GM19043 (cell line): ENCODE data around the gene CIAO3.

Experiments used
- ATAC-seq: cut with Tn5 transposase; IDR thresholded peaks from one replicate; pipeline ENCODE4 v1.9.1; 2021; ENCODE audit warnings: low read depth; ENCODE audit not compliant: unreplicated experiment

CIAO3 gene

GRCh38 chr16:725041-725376, 15.8 kb downstream of the CIAO3 start:
- ATAC-seq: no peak

- ATAC-seq: no peak
Measured at GRCh38 chr16:724188-725040, 16.4 kb downstream of the CIAO3 start.

GRCh38 chr16:723695-724094, 17.1 kb downstream of the CIAO3 start:
- ATAC-seq: no peak

- no peak for ATAC-seq
Measured at GRCh38 chr16:722835-723633, 17.8 kb downstream of the CIAO3 start.

GRCh38 chr16:721765-722540, 18.8 kb downstream of the CIAO3 start:
- no peak for ATAC-seq

GRCh38 chr16:720990-721764, 19.6 kb downstream of the CIAO3 start, which contains the start of gene ANTKMT:
TSS of gene ANTKMT (plus strand) at chr16:721146. CDS start at chr16:721275, 129 bp downstream.
- ATAC-seq: no peak

- no peak for ATAC-seq
Measured at GRCh38 chr16:720447-720989, 20.3 kb downstream of the CIAO3 start.

GRCh38 chr16:719815-720446, 20.9 kb downstream of the CIAO3 start:
- ATAC-seq: no peak

- ATAC-seq: no peak
Measured at GRCh38 chr16:718922-719321, 21.9 kb downstream of the CIAO3 start.

- no peak for ATAC-seq
Measured at GRCh38 chr16:718389-718788, 22.4 kb downstream of the CIAO3 start.

GRCh38 chr16:717450-718245, 23.1 kb downstream of the CIAO3 start:
- no peak for ATAC-seq

GRCh38 chr16:716768-717325, 23.9 kb downstream of the CIAO3 start:
- ATAC-seq: no peak

GRCh38 chr16:716200-716568, 24.6 kb downstream of the CIAO3 start:
- ATAC-seq: no peak

GRCh38 chr16:715477-716199, 25.2 kb downstream of the CIAO3 start:
- no peak for ATAC-seq

- peak; percentile 60 for ATAC-seq
Measured at GRCh38 chr16:714558-715476, 26.0 kb downstream of the CIAO3 start, which contains the start of gene METRN. TSS of gene METRN (plus strand) at chr16:715118. CDS start at chr16:715290, 172 bp downstream.

- ATAC-seq: no peak
Measured at GRCh38 chr16:714079-714478, 26.7 kb downstream of the CIAO3 start.
